OCI-LY1 (cell line): ENCODE measurements around the gene SAXO2.
"Not testable (repeated sequence)": the region's sequence is repeated elsewhere in the genome, so short reads cannot be mapped to it uniquely, and the experiment has no call there.

Source experiments
- H2AFZ ChIP-seq: fragments of 200-600 bp; sonication (generic), shearing (Covaris generic); 2 replicates; pipeline ENCODE4 v1.6.0; 2014; ENCODE audit warnings: antibody characterized with exemption, mild to moderate bottlenecking, low read length
- H3F3A ChIP-seq: fragments of 200-600 bp; sonication (generic), shearing (Covaris generic); 2 replicates; pipeline ENCODE4 v1.6.0; 2014; ENCODE audit warnings: mild to moderate bottlenecking, antibody characterized with exemption, low read length, moderate library complexity; ENCODE audit not compliant: insufficient read depth
- H3K27ac ChIP-seq: fragments of 200-600 bp; sonication (generic); 2 replicates; pipeline ENCODE4 v1.5.1; 2014; ENCODE audit warnings: low read length, mixed run types, mild to moderate bottlenecking, low read depth; ENCODE audit not compliant: poor library complexity, severe bottlenecking
- H3K27me3 ChIP-seq: fragments of 200-600 bp; sonication (generic); 2 replicates; pipeline ENCODE4 v1.6.0; 2014; ENCODE audit warnings: antibody characterized with exemption, mild to moderate bottlenecking, low read length, moderate library complexity; ENCODE audit not compliant: insufficient read depth
- H3K36me3 ChIP-seq: fragments of 200-600 bp; sonication (generic); 2 replicates; pipeline ENCODE4 v1.6.1; 2014; ENCODE audit warnings: mild to moderate bottlenecking, antibody characterized with exemption, low read length, moderate library complexity, mixed read lengths; ENCODE audit not compliant: insufficient read depth
- H3K4me1 ChIP-seq: fragments of 200-600 bp; sonication (generic); 2 replicates; pipeline ENCODE4 v1.5.1; 2014; ENCODE audit warnings: mild to moderate bottlenecking, low read length, moderate library complexity; ENCODE audit not compliant: insufficient read depth, severe bottlenecking
- H3K4me2 ChIP-seq: fragments of 200-600 bp; sonication (generic), shearing (Covaris generic); 2 replicates; pipeline ENCODE4 v1.6.1; 2014; ENCODE audit warnings: low read length
- H3K4me3 ChIP-seq: fragments of 200-600 bp; sonication (generic); 2 replicates; pipeline ENCODE4 v1.5.1; 2014; ENCODE audit warnings: low read length, low read depth, mild to moderate bottlenecking, mixed read lengths; ENCODE audit not compliant: poor library complexity, severe bottlenecking
- H3K79me2 ChIP-seq: fragments of 200-600 bp; shearing (Covaris generic); 2 replicates; pipeline ENCODE4 v1.6.1; 2016; ENCODE audit warnings: mixed run types, low read length, mixed read lengths; ENCODE audit not compliant: insufficient read depth
- H3K9ac ChIP-seq: fragments of 200-600 bp; sonication (generic), shearing (Covaris generic); 2 replicates; pipeline ENCODE4 v1.6.1; 2014; ENCODE audit warnings: mild to moderate bottlenecking, low read length, mixed read lengths
- H3K9me2 ChIP-seq: fragments of 200-600 bp; sonication (generic), shearing (Covaris generic); 2 replicates; pipeline ENCODE4 v1.6.1; 2014; ENCODE audit warnings: low read depth, mild to moderate bottlenecking, low read length, mixed read lengths
- H3K9me3 ChIP-seq: fragments of 200-600 bp; shearing (Covaris generic); 2 replicates; pipeline ENCODE4 v1.6.1; 2014; ENCODE audit warnings: low read length, mixed read lengths
- H4K20me1 ChIP-seq: fragments of 200-600 bp; sonication (generic), shearing (Covaris generic); 2 replicates; pipeline ENCODE4 v1.6.0; 2016; ENCODE audit warnings: mild to moderate bottlenecking, low read length; ENCODE audit not compliant: insufficient read depth
- EZH2 ChIP-seq: fragments of 200-600 bp; sonication (generic), shearing (Covaris generic); IDR thresholded peaks from 2 replicates; pipeline ENCODE4 v1.8.0; 2017; ENCODE audit warnings: borderline replicate concordance, mixed run types, mild to moderate bottlenecking, antibody characterized with exemption, low read length, moderate library complexity, mixed read lengths
- TF ChIP-seq, protein P1 (sequence below): fragments of 200-600 bp; sonication (generic), shearing (Covaris generic); IDR thresholded peaks from 2 replicates; pipeline ENCODE4 v1.5.1; 2017; ENCODE audit warnings: mild to moderate bottlenecking, antibody characterized with exemption, low read length, moderate library complexity, mixed read lengths

Gene SAXO2

DNA sequence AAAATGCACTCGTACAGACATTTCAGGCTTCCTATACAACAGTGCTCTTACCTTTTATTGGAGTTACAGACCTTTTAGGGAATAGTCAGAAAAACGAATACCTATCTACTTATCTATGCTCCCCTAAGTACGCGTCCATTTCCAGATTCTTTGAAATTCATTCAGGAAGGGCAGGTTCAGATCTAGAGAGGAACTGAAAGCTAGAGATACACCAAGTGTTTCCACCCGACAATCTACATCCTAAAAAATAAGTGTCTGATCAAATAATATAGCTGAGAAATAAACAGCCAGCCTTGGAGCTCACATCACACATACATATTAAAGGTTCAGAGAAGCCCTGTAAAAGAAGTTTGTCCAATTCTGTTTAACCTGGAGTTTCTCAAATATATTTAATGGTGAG is 19.0 kb upstream of the SAXO2 start:
- not testable (repeated sequence) for H3F3A ChIP-seq, H2AFZ ChIP-seq, H3K9ac ChIP-seq, H3K4me1 ChIP-seq, H3K79me2 ChIP-seq, H3K9me3 ChIP-seq, H3K4me2 ChIP-seq, H3K27me3 ChIP-seq, H3K27ac ChIP-seq, H3K4me3 ChIP-seq, H4K20me1 ChIP-seq, H3K9me2 ChIP-seq
- peaks cover 18% of the 10 kb centered on the region; the same call in 1 of the 2 replicates for H3K36me3 ChIP-seq

- not testable (repeated sequence) for H3K9ac ChIP-seq, H4K20me1 ChIP-seq, H3K36me3 ChIP-seq, H3K27ac ChIP-seq, H3K9me3 ChIP-seq, H3F3A ChIP-seq, H3K4me1 ChIP-seq, H3K27me3 ChIP-seq, H3K4me3 ChIP-seq, H3K79me2 ChIP-seq, H3K4me2 ChIP-seq, H3K9me2 ChIP-seq, H2AFZ ChIP-seq
Measured at GRCh38 chr15:82245956-82246355, 16.7 kb upstream of the SAXO2 start.

DNA sequence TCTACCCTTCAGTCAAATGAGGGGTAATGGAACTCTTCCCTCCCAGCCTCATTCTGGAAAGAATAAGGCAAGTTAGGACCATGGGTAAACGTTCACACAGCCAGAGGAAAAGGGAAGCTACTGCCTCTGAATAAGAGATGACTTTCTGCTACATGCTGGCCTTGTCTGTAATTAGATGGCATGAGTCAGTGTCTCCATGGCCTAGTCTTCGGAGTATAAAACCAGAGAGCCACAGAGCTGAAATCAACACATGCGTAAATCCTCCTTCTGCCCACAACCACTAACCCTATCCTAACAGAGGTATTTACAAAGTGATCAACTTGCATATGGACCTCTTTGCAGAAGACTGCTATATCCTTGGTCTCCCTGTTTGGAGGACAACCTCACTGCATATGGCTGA is 14.4 kb upstream of the SAXO2 start:
- H3K27me3 ChIP-seq, H3K9ac ChIP-seq, H3K4me1 ChIP-seq, H2AFZ ChIP-seq, H4K20me1 ChIP-seq, H3K4me2 ChIP-seq, H3K36me3 ChIP-seq, H3K9me2 ChIP-seq, H3F3A ChIP-seq, H3K4me3 ChIP-seq, H3K9me3 ChIP-seq, H3K79me2 ChIP-seq, H3K27ac ChIP-seq: not testable (repeated sequence)

DNA sequence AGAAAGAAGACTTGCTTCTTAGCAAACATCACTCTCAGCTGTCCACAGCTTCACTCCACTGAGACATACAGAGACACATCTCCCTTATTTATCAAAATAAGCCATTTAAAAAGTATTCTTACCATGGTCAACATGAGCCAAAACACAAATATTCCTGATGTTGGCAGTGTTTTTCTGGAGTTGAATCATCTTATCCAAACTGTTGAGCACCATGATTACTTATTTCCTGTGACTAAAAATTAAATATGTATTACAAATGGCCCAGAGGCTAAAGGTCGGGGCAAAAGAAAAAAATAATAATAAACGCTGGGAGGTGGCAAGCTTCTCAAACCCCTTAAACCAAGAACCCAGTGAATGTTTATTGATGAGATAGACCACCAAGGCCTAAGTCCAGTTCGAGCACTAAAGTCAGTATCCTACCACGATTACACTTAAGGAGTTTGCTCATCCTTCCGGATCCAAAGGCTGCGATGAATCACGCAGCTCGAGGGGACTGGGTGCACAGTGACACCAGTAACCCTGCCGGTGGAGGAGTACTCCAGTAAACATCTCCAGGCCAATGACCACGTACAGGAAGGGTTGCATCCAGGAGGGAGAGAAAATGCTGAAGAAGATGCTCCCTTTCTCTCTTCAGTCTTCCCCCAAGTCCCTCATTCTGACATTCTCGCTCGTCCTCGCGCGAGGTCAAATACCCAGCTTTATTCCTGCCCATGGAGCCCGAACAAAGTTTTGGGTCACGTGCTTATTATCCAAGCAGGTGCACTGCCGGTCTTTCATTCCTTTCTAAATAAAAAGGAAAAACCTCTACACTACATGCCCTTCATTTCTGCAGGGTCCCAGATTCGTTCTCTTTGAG is 824 bp upstream of the SAXO2 start:
- Histone ChIP-seq H3K27ac (peak overlapping the region; percentile 50), H3K36me3 (peaks cover 17% of the 10 kb centered on the region; the same call in 1 of the 2 replicates), H3K4me1 (peaks cover 26% of the 10 kb centered on the region), H3K9ac (peak overlapping the region; percentile 84), H3K4me3 (peak overlapping the region; percentile 95), H3K4me2 (peak overlapping the region; percentile 78), H2AFZ (peak overlapping the region; percentile 78; the same call in 1 of the 2 replicates)
- H3F3A ChIP-seq, H4K20me1 ChIP-seq, H3K79me2 ChIP-seq, H3K9me3 ChIP-seq, H3K27me3 ChIP-seq, H3K9me2 ChIP-seq: not testable (repeated sequence)

- H3K36me3 ChIP-seq = peaks cover 13% of the 10 kb centered on the region; the same call in 1 of the 2 replicates
- H3K9me2 ChIP-seq = no peaks in the 10 kb centered on the region
- H3K79me2 ChIP-seq = peaks cover 9% of the 10 kb centered on the region; the same call in 1 of the 2 replicates
- H3K27me3 ChIP-seq = no peaks in the 10 kb centered on the region
- H3K4me1 ChIP-seq = peaks cover 26% of the 10 kb centered on the region
- H4K20me1 ChIP-seq = no peaks in the 10 kb centered on the region
- H3K27ac ChIP-seq = no peak overlapping the region
- TF ChIP-seq, protein P1, sequence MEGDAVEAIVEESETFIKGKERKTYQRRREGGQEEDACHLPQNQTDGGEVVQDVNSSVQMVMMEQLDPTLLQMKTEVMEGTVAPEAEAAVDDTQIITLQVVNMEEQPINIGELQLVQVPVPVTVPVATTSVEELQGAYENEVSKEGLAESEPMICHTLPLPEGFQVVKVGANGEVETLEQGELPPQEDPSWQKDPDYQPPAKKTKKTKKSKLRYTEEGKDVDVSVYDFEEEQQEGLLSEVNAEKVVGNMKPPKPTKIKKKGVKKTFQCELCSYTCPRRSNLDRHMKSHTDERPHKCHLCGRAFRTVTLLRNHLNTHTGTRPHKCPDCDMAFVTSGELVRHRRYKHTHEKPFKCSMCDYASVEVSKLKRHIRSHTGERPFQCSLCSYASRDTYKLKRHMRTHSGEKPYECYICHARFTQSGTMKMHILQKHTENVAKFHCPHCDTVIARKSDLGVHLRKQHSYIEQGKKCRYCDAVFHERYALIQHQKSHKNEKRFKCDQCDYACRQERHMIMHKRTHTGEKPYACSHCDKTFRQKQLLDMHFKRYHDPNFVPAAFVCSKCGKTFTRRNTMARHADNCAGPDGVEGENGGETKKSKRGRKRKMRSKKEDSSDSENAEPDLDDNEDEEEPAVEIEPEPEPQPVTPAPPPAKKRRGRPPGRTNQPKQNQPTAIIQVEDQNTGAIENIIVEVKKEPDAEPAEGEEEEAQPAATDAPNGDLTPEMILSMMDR = no peak
- no peak for TF ChIP-seq EZH2
- H3K4me3 ChIP-seq = peak overlapping the region; percentile 95
- no peak overlapping the region for H2AFZ ChIP-seq
- H3K9me3 ChIP-seq = no peaks in the 10 kb centered on the region
- peak overlapping the region; percentile 84; the same call in 1 of the 2 replicates for H3K9ac ChIP-seq
- H3F3A ChIP-seq = no peaks in the 10 kb centered on the region
- H3K4me2 ChIP-seq = peak overlapping the region; percentile 78
Measured at GRCh38 chr15:82263350-82263749, 732 bp downstream of the SAXO2 start.

DNA sequence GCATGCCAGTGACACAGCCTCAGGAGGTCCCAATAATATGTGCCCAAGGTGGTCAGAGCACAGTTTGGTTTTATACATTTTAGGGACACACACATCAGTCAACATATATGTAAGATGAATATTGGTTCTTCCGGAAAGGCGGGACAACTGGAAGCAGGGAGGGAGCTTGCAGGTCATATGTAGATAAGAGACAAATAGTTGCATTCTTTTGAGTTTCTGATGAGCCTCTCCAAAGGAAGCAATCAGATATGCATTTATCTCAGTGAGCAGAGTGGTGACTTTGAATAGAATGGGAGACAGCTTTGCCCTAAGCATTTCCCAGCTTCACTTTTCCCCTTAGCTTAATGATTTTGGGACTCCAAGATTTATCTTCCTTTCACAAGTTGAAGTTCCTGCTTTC is 4.5 kb downstream of the SAXO2 start:
- H3K4me1 ChIP-seq, H3K9me3 ChIP-seq, H3K9me2 ChIP-seq, H3K27me3 ChIP-seq, H3K79me2 ChIP-seq, H3K36me3 ChIP-seq, H2AFZ ChIP-seq, H3K4me3 ChIP-seq, H3K27ac ChIP-seq, H4K20me1 ChIP-seq, H3K9ac ChIP-seq, H3K4me2 ChIP-seq, H3F3A ChIP-seq: not testable (repeated sequence)

DNA sequence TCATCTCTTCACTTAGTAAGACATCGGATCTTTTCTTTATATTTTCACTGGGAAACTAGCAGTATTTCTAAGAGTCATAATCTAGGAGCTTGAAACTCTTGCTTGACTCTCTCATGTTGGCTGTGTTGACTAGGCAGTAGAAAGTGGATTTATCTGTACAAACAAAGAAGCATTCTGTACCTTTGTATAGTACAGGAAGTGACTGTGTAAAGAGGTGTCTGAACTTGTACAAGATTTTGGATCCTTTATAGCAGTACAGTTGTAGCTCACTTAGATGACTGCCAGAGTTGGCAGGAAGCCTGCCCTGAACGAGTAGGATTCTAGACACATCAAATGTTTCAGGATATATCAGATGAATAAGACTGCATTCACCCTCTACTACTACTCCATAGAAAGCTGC is 5.8 kb downstream of the SAXO2 start:
- not testable (repeated sequence) for H3K4me3 ChIP-seq, H3K27ac ChIP-seq, H3K79me2 ChIP-seq, H3F3A ChIP-seq, H3K36me3 ChIP-seq, H3K27me3 ChIP-seq, H3K9me3 ChIP-seq, H3K4me2 ChIP-seq, H2AFZ ChIP-seq, H4K20me1 ChIP-seq, H3K4me1 ChIP-seq, H3K9me2 ChIP-seq, H3K9ac ChIP-seq
